Thyroid gland (tissue), 4 donors: ENCODE measurements around the gene PTPRN2.

Experiments
- POLR2A ChIP-seq, 2 donors: fragments of 450-650 bp; IDR thresholded peaks; one replicate each; pipeline ENCODE4 v1.6.1; 2017; ENCODE audit warnings: antibody characterized with exemption in 2 of 2, mild to moderate bottlenecking in 2 of 2, moderate library complexity in 1 of 2
- TF ChIP-seq, protein P1 (sequence below), 6 experiments: fragments of 200-600 bp in 3 of 6; fragments of 450-650 bp in 3 of 6; sonication (generic) in 3 of 6; IDR thresholded peaks; one replicate each; pipeline ENCODE4 v1.5.1; 2016 to 2019; ENCODE audit warnings: antibody characterized with exemption in 6 of 6, mild to moderate bottlenecking in 2 of 6, inconsistent platforms in 1 of 6, moderate library complexity in 1 of 6

DNA sequence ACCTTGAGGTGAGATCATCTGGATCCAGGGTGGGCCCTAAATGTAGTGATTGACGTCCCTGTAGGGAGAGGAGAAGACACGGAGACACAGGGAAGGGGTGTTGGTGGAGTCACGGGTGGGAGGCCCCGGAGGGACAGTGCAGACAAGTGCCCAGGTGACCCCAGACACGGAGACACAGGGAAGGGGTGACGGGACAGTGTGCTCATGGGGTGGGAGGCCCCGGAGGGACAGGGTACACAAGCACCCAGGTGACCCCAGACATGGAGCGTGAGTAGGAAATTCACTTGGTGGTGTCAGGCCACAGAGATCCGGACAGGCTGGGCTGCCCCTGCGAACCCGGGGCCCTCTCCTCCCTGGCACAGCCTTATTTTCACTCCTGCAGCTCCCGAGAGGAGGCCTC is 176.9 kb downstream of the PTPRN2 start:
- TF ChIP-seq, protein P1, sequence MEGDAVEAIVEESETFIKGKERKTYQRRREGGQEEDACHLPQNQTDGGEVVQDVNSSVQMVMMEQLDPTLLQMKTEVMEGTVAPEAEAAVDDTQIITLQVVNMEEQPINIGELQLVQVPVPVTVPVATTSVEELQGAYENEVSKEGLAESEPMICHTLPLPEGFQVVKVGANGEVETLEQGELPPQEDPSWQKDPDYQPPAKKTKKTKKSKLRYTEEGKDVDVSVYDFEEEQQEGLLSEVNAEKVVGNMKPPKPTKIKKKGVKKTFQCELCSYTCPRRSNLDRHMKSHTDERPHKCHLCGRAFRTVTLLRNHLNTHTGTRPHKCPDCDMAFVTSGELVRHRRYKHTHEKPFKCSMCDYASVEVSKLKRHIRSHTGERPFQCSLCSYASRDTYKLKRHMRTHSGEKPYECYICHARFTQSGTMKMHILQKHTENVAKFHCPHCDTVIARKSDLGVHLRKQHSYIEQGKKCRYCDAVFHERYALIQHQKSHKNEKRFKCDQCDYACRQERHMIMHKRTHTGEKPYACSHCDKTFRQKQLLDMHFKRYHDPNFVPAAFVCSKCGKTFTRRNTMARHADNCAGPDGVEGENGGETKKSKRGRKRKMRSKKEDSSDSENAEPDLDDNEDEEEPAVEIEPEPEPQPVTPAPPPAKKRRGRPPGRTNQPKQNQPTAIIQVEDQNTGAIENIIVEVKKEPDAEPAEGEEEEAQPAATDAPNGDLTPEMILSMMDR (IDR thresholded peaks at IDR 0.05), result no peak
- TF ChIP-seq POLR2A (IDR thresholded peaks at IDR 0.05), result no peak
